H4 (cell line): ENCODE measurements around the gene PNPLA3. TPM values are rescaled to one million over a fixed set of nuclear protein-coding genes. Genes with fewer than 3 reads are reported as not detected.

Experiments
- DNase-seq: peaks from one replicate; pipeline ENCODE4 v3.0.0-alpha.2; 2015; ENCODE audit warnings: low spot score
- total RNA-seq: library from RNA; depleted of rRNA; stranded (reverse); fragments of >200 nt; shearing (Covaris generic); gene quantifications from 2 replicates; pipeline ENCODE4 v1.2.3, GENCODE V29; 2014

The PNPLA3 gene
- total RNA-seq, 1 experiment from 2014 or later: 7.8 TPM

DNA sequence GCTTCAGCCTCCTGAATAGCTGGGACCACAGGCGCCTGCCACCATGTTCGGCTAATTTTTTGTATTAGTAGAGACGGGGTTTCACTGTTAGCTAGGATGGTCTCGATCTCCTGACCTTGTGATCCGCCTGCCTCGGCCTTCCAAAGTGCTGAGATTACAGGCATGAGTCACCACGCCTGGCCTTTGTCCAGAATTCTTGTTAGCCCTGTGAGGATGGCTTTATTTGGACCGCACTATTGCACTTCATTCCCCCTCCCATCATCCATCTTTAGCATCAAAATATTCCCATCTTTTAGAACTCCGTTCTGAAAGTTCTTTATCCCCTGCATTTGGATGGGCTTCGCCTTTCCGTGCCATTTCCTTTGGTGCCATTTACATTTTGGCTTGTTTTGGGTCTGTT lies 34.3 kb downstream of the PNPLA3 start:
- no peak for DNase-seq

DNA sequence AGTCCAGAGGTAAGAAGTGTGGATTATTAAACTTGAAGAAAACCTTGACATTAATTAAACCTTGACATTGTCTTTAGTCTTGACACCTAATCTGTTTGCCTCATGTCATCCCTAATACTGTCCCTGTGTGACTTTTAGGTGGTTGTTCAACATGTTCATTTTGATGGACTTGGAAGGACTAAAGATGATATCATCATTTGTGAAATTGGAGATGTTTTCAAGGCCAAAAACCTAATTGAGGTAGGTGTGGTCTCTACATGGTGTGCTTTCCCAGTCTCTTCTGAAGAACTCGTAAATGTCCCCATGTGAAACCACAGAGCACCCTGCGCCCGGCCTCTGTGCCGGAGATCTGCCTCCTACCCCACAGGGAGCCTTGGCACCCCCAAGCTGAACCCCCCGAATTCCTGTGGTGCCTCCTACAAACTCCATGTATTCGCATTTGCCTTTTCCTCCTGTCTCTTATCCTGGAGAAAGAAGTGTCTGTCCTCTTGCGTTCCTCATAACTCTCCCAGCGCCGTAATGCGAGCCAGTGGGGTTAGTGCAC lies 40.8 kb downstream of the PNPLA3 start:
- DNase-seq: no peak

DNA sequence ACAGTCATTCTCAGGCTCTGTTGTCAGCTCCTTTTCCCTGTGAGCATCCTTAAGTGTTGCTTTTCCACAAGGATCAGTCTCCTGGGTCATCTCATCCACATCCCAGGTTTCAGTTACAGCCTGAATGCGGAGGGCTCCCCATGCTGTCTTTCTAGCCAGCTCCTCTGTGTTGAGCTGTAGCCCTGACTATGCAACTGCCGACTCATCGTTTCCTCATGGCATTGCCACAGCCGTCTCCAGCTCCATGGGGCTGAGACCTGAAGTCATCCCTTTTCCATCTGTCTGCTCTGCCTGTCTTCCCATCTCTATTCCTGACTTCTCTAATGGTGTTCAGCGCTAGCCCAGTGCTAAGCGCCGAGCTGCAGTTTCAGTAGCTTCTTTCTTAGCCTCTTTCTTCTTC lies 43.5 kb downstream of the PNPLA3 start:
- no peak for DNase-seq

DNA sequence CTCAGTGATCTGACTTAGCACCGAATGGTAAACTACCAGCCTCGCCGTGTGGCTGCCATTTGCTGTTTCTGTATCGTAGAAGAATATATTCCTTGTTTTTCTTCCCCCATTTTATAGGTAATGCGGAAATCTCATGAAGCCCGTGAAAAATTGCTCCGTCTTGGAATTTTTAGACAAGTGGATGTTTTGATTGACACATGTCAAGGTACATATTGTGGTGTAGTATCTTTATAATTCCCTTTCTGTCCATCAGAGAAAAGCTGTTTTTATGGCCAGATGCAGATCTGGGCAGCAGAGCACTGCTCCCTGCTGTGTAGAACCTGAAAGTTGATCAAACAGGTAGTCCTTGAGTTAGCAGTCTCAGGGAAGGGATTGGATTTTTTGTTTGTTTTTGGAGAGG lies 45.0 kb downstream of the PNPLA3 start:
- DNase-seq: no peak

DNA sequence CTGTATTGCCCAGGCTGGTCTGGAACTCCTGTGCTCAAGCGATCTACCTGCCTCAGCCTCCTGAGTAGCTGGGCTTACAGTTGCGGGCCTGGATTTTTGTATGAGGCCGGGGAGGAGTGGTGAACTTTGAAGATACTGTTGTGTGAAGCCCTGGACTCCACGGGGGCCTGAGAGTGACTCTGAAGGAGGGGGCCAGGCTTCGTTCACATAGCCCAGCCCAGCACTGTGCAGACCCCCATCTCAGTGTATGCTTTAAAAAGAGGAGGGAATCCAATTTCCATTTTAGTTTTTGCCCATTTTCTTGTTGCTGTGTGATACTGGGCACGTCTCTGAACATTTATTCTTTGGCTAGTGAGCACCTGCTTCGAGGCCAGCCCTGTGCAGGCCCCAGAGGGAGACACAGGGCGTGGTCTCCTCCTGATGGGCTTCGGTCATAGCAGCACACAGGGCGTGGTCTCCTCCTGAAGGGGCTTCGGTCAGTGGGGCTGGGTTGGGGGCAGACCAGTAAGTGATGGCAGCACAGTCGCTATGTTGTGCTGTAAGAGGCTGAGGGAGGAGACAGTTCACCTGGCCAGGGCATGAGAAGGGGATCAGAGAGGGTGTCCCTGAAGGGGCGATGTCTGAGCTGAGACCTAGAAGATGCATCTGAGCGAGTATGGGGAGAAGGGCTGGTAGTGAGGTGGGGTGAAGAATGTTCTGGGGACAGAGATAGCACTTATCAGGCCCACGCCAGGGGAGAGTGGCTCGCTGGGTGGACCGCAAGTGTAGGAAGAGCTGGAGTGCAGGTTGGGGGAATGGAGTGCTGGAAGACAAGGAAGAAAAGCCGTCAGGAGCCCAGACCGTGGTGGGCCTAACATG lies 45.6 kb downstream of the PNPLA3 start:
- DNase-seq: no peak

DNA sequence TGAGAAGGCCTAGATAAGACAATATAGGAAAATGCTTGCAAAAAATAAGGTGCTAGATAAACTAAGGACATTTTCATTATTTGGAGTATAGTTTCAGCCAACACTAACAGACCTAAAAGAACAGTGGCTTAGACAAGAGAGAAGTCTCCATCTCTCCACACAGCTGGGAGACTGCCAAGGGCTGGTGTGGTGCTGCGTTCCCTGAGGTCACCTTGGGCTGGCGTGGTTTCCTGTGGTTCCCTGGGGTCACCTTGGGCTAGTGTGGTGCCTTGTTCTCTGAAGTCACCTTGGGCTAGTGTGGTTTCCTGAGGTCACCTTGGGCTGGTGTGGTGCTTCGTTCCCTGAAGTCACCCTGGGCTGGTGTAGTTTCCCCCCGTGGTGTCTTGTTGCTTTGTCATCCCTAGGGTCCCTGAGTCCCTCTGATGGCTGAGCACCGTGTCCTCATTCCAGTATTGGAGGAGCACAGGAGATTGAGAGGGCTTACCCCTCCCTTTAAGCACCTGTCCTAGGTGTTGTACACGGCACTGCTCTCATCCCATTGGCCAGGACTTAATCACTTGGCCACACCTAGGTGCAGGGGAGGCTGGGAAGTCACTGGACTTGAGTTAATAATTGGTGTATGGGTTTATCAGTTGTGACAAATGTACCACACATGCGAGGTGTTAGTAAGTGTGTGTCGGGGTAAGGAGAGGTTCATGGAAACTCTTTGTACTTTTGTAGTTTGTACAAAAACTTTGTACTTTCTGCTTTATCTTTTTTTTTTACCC lies 46.6 kb downstream of the PNPLA3 start:
- DNase-seq: no peak

DNA sequence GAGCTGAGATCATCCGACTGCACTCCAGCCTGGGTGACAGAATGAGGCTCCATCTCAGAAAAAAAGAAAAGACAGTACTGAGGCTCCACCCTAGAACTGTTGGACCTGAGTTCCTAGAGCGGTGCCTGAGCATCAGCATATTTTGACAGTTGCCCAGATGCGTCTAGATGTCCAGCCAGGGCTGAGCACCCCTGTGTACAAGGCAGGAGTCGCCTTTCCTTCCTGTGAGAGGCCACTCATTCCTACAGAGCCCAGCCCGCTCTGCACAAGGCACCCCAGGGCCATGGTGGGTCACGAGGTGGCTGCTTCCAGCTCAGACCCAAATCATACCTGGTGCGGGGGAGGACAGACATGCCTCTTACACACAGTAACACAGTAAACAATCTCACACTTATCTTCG lies 47.5 kb downstream of the PNPLA3 start:
- no peak for DNase-seq

DNA sequence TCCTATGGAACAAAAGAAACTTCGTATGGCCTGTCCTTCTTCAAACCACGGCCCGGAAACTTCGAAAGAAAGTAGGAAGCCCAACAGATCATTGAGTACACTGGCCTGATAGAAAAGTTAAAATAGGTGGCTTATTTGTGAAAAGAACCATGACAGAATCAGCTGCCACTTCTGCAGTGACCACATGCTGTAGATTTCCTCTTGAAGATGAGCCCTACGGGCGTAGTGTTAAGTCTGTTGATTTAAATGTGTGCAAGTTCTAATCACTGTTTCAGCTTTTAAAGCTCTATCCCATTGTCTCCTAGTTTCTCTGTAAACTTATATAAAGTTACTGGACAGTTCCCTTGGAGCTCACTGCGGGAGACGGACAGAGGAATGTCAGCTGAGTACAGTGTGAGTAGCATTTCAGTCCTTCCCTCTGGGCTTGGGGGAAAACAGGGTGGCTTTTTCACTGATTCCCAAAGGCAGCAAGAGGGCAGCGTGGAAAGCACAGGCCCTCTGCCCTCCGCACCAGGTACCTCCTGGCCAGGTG lies 49.4 kb downstream of the PNPLA3 start:
- no peak for DNase-seq

DNA sequence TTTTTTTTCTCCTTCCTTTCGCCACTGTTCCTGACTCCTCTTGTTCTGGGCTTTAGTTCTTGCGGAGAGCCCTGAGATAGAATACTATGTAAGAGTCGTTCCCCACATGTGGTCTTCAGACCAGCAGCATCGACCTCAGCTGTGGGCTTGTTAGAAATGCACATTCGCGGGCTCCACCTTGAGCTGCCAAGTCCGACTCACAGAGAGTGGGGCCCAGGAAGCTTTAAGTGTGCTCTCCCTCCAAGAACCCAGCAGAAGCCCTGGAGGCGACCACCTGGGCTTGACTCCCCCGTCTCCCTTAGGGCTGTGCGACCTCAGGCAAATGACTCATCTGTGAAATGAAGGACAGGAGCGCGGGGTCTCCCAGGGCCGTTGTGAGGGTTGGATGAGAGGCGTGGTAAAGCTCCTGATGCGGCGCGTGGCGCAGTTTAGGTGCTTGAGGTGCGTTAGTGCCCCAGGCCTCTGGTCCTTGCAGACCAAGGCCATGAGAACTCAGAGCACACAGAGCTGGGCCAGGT lies 50.5 kb downstream of the PNPLA3 start:
- no peak for DNase-seq

DNA sequence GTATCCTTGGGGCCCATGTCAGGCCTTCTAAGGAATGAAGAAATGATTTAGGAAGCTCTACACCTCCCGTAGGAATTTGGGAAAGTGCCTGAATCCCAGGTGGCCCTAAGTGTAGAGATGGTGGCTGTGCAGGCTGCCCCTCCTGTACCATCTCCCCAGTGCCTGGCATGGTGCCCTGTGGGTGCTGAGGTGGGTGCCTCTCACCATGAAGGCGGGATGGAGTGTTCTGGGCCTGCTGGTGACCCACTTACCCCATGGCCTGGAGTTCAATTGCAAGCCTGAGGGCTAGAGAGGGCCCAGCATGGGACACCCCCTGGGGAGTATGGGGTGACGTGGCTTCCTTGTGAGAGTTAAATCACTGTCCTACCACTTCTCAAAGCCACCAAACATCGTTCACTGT lies 51.4 kb downstream of the PNPLA3 start:
- DNase-seq: no peak

DNA sequence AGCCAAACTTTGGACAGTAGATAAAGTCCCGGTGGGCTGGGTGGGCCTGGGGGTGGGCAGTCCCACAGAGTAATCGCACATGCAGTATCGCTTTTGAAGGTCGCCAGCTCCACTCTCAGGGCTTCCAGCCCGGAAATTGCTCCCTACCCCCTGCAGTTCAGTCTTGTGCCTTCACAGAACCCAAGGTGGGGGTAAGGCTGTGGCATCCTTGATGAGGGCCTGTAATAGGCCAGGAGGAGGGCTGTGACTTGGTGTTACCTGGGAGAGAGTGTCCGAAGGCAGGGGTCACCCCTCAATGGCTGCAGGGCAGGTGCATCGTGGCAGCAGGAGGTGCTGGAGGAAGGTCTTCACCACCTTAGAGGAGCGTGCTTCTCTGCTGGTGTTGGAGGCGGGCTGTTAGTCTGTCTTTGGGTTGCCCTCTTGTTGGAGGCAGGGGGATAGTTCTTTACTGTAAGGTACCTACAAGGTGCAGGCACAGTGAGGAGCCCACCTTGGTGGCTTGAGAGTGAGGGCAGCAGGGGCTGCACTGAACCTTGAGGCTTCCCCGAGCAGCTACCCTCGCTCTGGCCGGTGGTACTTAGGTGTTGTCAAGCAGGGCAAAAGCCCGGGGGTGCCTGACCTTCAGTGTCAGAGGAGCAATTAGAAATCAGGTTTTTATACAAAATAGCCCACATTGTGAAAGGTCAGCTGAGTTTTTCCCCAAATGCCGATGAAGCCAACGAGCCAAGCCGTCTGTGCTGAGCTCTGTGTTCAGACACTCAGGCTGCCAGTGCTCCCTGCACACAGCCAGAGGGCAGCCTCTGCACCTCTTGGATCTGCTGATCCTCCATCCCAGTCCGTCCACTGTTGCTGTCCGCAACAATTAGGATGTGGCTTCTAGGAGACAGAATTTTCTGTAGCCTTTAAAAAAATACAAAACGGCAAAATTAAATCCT lies 53.5 kb downstream of the PNPLA3 start:
- no peak for DNase-seq

DNA sequence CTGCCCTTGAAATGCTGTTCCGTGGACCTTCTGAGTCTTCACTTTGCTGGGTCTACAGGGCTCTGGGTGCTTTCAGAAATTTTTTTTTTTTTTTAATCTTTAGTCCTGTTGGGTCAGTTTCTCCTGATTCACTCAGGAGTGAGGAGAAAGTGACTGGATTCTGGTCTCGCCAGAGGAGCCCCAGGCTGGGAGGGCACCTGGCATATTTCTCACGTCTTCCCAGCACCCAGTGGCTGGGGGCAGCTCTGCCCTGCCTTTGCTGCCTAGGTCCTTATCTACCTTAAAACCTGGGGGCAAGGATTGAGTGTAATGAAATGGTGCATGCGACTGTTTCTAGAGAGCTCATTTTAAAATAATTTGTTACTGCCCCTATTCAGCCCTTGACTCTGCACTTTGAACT lies 55.0 kb downstream of the PNPLA3 start:
- DNase-seq: no peak

DNA sequence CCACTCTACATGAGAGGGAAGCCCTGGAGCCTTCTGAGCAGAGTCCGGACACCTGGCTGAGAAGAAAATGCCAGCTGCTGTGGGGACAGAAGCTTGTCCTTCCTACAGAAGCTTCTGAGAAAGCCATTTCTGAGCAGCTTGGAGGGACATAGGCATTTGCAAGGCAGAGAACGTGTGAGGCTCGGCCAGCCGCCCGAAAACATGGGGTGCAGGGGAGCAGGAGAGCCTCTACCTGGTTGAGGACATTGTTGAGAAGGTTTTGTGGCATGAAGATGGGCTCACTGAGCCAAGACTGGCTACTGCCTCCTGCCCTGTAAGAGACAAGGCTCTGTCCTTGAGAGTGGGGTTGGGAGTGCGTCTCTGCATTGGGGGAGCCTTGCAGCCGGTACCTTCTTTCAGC lies 57.0 kb downstream of the PNPLA3 start:
- no peak for DNase-seq

DNA sequence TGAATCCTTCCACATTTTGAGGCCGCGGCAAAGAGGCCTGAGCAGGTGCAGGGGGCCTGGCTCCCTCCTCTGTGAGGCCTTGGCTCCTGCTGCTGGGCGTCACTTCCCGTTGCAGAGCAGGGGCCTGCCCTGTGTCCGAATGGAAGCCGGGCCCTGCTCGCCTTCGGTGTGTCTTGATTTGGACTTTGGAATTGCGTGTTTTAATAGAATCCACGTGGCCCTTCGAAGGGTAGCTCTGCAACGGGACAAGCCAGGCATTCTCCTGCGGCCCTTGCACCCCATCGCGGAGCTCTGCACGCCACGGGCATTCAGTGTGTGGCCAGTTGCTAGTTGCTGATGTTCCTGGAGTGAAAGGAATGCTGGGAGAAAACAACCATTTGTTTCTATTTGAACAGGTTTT lies 57.4 kb downstream of the PNPLA3 start:
- no peak for DNase-seq

DNA sequence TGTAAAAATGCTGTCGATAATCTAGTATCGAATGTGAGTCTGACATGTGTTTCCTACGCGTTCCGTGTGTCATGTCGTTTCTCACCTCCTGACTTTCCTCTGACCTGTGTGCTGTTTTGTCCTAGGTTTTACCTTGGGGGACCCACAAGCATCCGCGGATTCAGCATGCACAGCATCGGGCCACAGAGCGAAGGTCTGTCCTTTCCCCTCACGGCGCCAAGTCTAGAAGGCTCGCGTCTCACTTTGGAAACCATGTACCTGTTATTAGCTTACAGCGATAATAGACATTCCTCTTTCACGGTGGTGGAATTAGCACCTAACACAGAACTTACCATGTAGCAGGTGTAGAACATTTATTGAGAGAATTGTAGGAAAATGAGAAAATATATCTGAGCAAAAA lies 60.2 kb downstream of the PNPLA3 start:
- no peak for DNase-seq

DNA sequence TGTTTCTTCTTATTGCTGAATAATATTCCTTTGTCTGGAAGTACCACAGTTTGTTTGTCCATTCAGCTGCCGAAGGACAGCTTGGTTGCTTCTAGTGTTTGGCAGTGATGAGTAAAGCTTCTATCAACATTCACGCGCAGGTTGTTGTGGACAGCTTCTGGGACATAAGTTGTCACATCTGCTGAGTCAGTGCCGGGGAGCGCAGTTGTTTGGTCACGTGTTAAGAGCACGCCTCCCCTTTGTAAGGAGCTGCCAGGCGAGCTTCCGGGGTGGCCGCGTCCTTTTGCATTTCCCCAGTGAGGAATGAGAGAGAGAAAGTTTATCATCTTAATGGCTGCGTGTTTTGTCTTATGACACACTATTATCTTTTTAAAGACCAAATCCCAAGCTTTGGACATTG lies 61.9 kb downstream of the PNPLA3 start:
- no peak for DNase-seq

DNA sequence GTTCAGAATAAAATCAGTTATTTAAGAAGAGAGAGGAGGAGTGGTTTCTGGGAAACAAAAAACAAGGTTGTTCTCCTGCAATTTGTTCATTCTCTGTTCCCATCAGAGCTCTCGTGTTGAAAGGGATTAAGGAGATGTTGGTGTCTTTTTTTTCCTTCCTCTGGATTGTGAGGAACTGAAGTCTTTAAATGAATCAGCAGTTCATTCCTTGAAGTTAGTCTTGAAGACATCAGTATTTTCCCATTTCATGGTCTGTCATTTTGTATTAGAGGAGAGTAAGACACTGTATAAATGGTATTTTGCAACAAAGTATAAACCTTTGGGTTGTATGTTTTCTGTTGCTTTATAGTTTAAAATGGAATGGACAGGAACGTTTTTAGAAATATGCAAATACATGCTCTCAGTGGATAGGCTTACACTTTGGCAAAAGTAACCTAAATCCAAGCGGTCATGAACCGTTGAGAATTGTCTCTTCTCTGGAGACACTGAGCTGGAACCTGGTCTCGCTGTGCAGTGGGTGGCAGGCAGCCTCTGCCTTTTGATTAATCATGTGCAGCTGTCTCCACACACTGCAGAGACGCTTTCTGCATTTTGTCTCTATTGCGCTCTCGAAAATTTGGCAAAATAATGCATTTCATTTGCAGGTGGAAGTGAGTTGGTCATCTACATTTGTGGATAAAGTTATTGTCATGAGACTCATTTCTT lies 64.7 kb downstream of the PNPLA3 start:
- no peak for DNase-seq

DNA sequence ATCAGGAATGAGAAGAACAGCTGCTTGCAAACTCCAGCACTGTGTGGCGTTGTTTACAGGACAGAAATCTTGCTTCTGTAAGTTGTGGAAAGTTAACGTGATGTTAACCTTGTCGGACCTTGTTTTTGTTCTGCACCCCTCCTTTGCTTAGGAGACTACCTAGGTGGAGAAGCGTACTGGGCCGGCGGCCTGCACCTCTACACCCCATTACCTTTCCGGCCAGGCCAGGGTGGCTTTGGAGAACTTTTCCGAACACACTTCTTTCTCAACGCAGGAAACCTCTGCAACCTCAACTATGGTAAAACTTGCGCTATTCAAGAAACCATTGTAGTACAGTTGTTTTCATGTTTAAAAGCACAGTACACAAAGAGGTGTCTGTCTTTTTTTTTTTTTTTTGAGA lies 65.4 kb downstream of the PNPLA3 start:
- DNase-seq: no peak

DNA sequence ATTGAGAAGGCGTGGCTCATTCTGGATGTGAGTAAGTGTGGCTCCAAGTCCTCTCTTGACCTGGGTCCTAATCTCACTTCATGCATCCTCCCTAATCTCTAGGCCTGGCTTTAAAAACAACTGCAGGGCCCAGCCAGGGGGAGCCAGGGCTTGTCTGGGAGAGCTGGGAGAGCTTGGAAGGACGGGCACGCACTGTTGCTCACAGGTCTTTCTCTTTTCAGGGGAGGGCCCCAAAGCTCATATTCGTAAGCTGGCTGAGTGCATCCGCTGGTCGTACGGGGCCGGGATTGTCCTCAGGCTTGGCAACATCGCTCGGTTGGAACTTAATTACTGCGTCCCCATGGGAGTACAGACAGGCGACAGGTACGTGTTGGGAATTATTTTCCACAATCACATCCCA lies 66.4 kb downstream of the PNPLA3 start:
- no peak for DNase-seq

DNA sequence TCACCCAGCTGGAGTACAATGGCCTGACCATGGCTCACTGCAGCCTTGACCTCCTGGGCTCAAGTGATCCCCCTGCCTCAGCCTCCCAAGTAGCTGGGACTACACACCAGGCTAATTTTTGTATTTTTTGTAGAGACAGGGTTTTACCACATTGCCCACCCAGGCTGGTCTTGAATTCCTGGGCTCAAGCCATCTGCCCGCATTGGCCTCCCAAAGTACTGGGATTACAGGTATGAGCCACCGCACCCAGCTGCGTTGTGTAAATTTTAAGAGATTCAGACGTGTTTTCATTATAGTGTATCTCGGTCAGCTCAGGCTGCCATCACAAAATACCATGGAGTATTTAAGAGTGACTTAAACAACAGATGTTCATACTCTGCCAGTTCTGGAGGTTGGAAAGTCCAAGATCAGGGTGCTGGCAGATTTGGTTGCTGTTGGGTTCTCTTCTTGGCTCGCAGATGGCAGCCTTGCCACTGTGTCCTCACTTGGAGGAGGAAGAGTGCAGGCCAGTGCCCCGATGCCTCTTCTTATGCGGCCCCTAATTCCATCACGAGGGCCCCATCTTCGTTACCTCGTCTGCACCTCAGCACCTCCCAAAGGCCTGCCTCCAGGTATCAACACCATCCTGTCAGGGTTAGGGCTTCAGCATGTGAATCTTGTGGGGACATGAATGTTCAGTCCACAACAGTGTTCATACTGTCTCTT lies 67.9 kb downstream of the PNPLA3 start:
- no peak for DNase-seq
